Fibroblast of lung (primary cell): Measurements from ENCODE around the gene LRRFIP1. TPM values are rescaled to one million over a fixed set of nuclear protein-coding genes. Genes with fewer than 3 reads are reported as not detected.

Source experiments
- DNase-seq, 2 donors: peaks; one replicate each; pipeline versions ENCODE4 v3.0.0 to v3.0.0-alpha.2; 2010; ENCODE audit warnings: low read depth in 2 of 2
- H2AFZ ChIP-seq: 2 replicates; pipeline ENCODE4 v1.5.1; 2012; ENCODE audit warnings: low read length, control low read depth, inconsistent platforms
- H3K27ac ChIP-seq: 2 replicates; pipeline ENCODE4 v1.5.1; 2011; ENCODE audit warnings: low read length, control low read depth; ENCODE audit not compliant: insufficient read depth
- H3K27me3 ChIP-seq: 2 replicates; pipeline ENCODE4 v1.5.1; 2011; ENCODE audit warnings: mild to moderate bottlenecking, low read length; ENCODE audit not compliant: control insufficient read depth, insufficient read depth
- H3K36me3 ChIP-seq: 2 replicates; pipeline ENCODE4 v1.5.1; 2011; ENCODE audit warnings: low read length; ENCODE audit not compliant: control insufficient read depth, insufficient read depth
- H3K4me1 ChIP-seq: 2 replicates; pipeline ENCODE4 v1.5.1; 2011; ENCODE audit warnings: low read length; ENCODE audit not compliant: control insufficient read depth, insufficient read depth; ENCODE audit errors: extremely low read depth
- H3K4me2 ChIP-seq: 2 replicates; pipeline ENCODE4 v1.5.1; 2011; ENCODE audit warnings: low read length, control low read depth; ENCODE audit not compliant: insufficient read depth; ENCODE audit errors: extremely low read depth
- H3K4me3 ChIP-seq, 4 experiments: fragments of 200-600 bp in 1 of 4; sonication (generic) in 1 of 4; replicated peaks in 1 of 4; 2 replicates each; pipeline ENCODE4 v1.5.1; 2011 to 2016; ENCODE audit warnings: low read length in 4 of 4, low read depth in 3 of 4, mild to moderate bottlenecking in 3 of 4, control low read depth in 2 of 4, inconsistent platforms in 1 of 4, mixed read lengths in 1 of 4; ENCODE audit not compliant: insufficient read depth in 1 of 4; ENCODE audit errors: control extremely low read depth in 1 of 4
- H3K79me2 ChIP-seq: 2 replicates; pipeline ENCODE4 v1.5.1; 2012; ENCODE audit warnings: mild to moderate bottlenecking, low read length, inconsistent platforms; ENCODE audit not compliant: control insufficient read depth, insufficient read depth
- H3K9ac ChIP-seq: 2 replicates; pipeline ENCODE4 v1.5.1; 2011; ENCODE audit warnings: mild to moderate bottlenecking, low read length, control low read depth; ENCODE audit not compliant: insufficient read depth
- H3K9me3 ChIP-seq: 2 replicates; pipeline ENCODE4 v1.5.1; 2012; ENCODE audit warnings: low read depth, low read length; ENCODE audit not compliant: control insufficient read depth, insufficient read depth
- H4K20me1 ChIP-seq: 2 replicates; pipeline ENCODE4 v1.5.1; 2011; ENCODE audit warnings: low read length; ENCODE audit not compliant: control insufficient read depth, insufficient read depth; ENCODE audit errors: extremely low read depth
- CTCF ChIP-seq, 2 donors: IDR thresholded peaks in 1 of 2; conservative IDR thresholded peaks in 1 of 2; 1 replicate in 1 of 2; 2 replicates in 1 of 2; pipeline ENCODE4 v1.5.1; 2011 to 2012; ENCODE audit warnings: low read length in 2 of 2, control low read depth in 1 of 2, inconsistent platforms in 1 of 2, low read depth in 1 of 2, mild to moderate bottlenecking in 1 of 2
- EZH2 ChIP-seq: IDR thresholded peaks from 2 replicates; pipeline ENCODE4 v1.5.1; 2012; ENCODE audit warnings: low read length, control low read depth, mild to moderate bottlenecking; ENCODE audit errors: missing control alignments
- polyA plus RNA-seq, 2 donors: library from polyadenylated mRNA; depleted of rRNA in 1 of 2; stranded (reverse) in 1 of 2; unstranded in 1 of 2; fragments of >200 nt; gene quantifications; 2 replicates each; pipeline ENCODE4 v1.2.1, GENCODE V29; 2011 to 2012; ENCODE audit warnings: missing spikeins in 1 of 2
- total RNA-seq: library from RNA; depleted of rRNA; stranded (reverse); fragments of >200 nt; gene quantifications from 2 replicates; pipeline ENCODE4 v1.2.1, GENCODE V29; 2014

The LRRFIP1 gene
- total and polyA plus RNA-seq, 2 donors (not counting 1 experiment from before 2014, with no cell fraction given) = 58.1 to 113 TPM

GRCh38 chr2:237643066-237643465 is 15.7 kb downstream of the LRRFIP1 start:
- no peaks in the 10 kb centered on the region for H4K20me1 ChIP-seq

GRCh38 chr2:237643582-237644380 is 16.4 kb downstream of the LRRFIP1 start:
- H4K20me1 ChIP-seq = no peaks in the 10 kb centered on the region
- no peak for DNase-seq
- no peaks in the 10 kb centered on the region for H3K4me1 ChIP-seq
- TF ChIP-seq EZH2 (no peak), CTCF (conservative IDR thresholded peaks at IDR 0.05 in 1 of 2, IDR thresholded peaks at IDR 0.05 in 1 of 2; ENCODE audit: low read depth in 1 of 2, low read length in 2 of 2) (no peak)
- H3K36me3 ChIP-seq = no peaks in the 10 kb centered on the region
- H3K27ac ChIP-seq = no peak overlapping the region
- H3K9ac ChIP-seq = no peak overlapping the region
- H3K79me2 ChIP-seq = no peaks in the 10 kb centered on the region
- no peaks in the 10 kb centered on the region for H3K27me3 ChIP-seq
- no peak overlapping the region for H3K4me2 ChIP-seq
- no peak overlapping the region for H2AFZ ChIP-seq
- no peak overlapping the region for H3K4me3 ChIP-seq
- H3K9me3 ChIP-seq = no peaks in the 10 kb centered on the region

More at GRCh38 chr2:237643066-237643465, 15.7 kb downstream of the LRRFIP1 start:
- DNase-seq = no peak
- Histone ChIP-seq H2AFZ (no peak overlapping the region), H3K27me3 (no peaks in the 10 kb centered on the region), H3K79me2 (no peaks in the 10 kb centered on the region), H3K27ac (no peak overlapping the region), H3K4me2 (no peak overlapping the region), H3K4me1 (no peaks in the 10 kb centered on the region), H3K4me3 (no peak overlapping the region), H3K9ac (no peak overlapping the region), H3K36me3 (no peaks in the 10 kb centered on the region), H3K9me3 (no peaks in the 10 kb centered on the region)
- no peak for TF ChIP-seq CTCF (conservative IDR thresholded peaks at IDR 0.05 in 1 of 2, IDR thresholded peaks at IDR 0.05 in 1 of 2; ENCODE audit: low read depth in 1 of 2, low read length in 2 of 2)
- no peak for TF ChIP-seq EZH2

- H3K9ac ChIP-seq = no peak overlapping the region
- no peak overlapping the region for H2AFZ ChIP-seq
- DNase-seq = no peak
- no peak overlapping the region for H3K4me2 ChIP-seq
- no peak overlapping the region for H3K27ac ChIP-seq
- no peak for TF ChIP-seq EZH2
- H3K36me3 ChIP-seq = no peaks in the 10 kb centered on the region
- H3K4me3 ChIP-seq = no peak overlapping the region
- H3K9me3 ChIP-seq = no peaks in the 10 kb centered on the region
- H3K27me3 ChIP-seq = no peaks in the 10 kb centered on the region
- H4K20me1 ChIP-seq = no peaks in the 10 kb centered on the region
- H3K79me2 ChIP-seq = no peaks in the 10 kb centered on the region
- no peaks in the 10 kb centered on the region for H3K4me1 ChIP-seq
These were observed 17.0 kb downstream of the LRRFIP1 start for GRCh38 chr2:237644381-237644703.
